ENCODE results near the gene ACAD8.

- TF ChIP-seq ZFP3 (CRISPR knock-in tag; IDR thresholded peaks at IDR 0.05) (no peak), ISL1 (CRISPR knock-in tag; IDR thresholded peaks at IDR 0.05) (no peak), TCF4 (CRISPR knock-in tag; IDR thresholded peaks at IDR 0.05; ENCODE audit: borderline replicate concordance) (no peak), RARB (CRISPR knock-in tag; IDR thresholded peaks at IDR 0.05) (no peak), ZC3H10 (CRISPR knock-in tag; IDR thresholded peaks at IDR 0.05) (no peak), BACH2 (CRISPR knock-in tag; IDR thresholded peaks at IDR 0.05; ENCODE audit: borderline replicate concordance) (no peak), TOX (CRISPR knock-in tag; IDR thresholded peaks at IDR 0.05; ENCODE audit: borderline replicate concordance) (no peak), POU6F1 (CRISPR knock-in tag; IDR thresholded peaks at IDR 0.05; ENCODE audit: borderline replicate concordance, low read depth) (no peak), OSR1 (CRISPR knock-in tag; IDR thresholded peaks at IDR 0.05) (no peak), GLIS3 (CRISPR knock-in tag; IDR thresholded peaks at IDR 0.05) (no peak)
- TF ChIP-seq, protein P1, sequence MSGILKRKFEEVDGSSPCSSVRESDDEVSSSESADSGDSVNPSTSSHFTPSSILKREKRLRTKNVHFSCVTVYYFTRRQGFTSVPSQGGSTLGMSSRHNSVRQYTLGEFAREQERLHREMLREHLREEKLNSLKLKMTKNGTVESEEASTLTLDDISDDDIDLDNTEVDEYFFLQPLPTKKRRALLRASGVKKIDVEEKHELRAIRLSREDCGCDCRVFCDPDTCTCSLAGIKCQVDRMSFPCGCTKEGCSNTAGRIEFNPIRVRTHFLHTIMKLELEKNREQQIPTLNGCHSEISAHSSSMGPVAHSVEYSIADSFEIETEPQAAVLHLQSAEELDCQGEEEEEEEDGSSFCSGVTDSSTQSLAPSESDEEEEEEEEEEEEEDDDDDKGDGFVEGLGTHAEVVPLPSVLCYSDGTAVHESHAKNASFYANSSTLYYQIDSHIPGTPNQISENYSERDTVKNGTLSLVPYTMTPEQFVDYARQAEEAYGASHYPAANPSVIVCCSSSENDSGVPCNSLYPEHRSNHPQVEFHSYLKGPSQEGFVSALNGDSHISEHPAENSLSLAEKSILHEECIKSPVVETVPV (CRISPR knock-in tag; IDR thresholded peaks at IDR 0.05), result no peak
Observed at GRCh38 chr11:134264966-134265764, 11.8 kb downstream of the ACAD8 start.

All from SK-N-SH treated with all-trans-retinoic acid at 6 μM for 48 hours (cell line).